Mucosa of descending colon (tissue), 3 donors: ENCODE measurements around the gene CBLC. TPM values are rescaled to one million over a fixed set of nuclear protein-coding genes. Genes with fewer than 3 reads are reported as not detected.
A peak's percentile ranks its signal among the peaks of the same experiment; 100 is the strongest.

ENCODE experiments used
- ATAC-seq: fragments of 200-7000 bp; cut with Tn5 transposase; one replicate; pipeline ENCODE4 v1.9.1; 2020; ENCODE audit warnings: mild to moderate bottlenecking, moderate library complexity
- DNase-seq, 3 donors: peaks; one replicate each; pipeline ENCODE4 v3.0.0-alpha.2; 2020
- H3K36me3 ChIP-seq: fragments of 200-600 bp; one replicate; pipeline ENCODE4 v1.8.0; 2021; ENCODE audit warnings: low read depth, mild to moderate bottlenecking
- H3K4me1 ChIP-seq: fragments of 200-600 bp; one replicate; pipeline ENCODE4 v1.8.0; 2021; ENCODE audit warnings: low read depth, mild to moderate bottlenecking
- H3K4me3 ChIP-seq: fragments of 200-600 bp; one replicate; pipeline ENCODE4 v1.8.0; 2021; ENCODE audit warnings: mild to moderate bottlenecking
- H3K9me3 ChIP-seq: fragments of 200-600 bp; one replicate; pipeline ENCODE4 v1.8.0; 2021; ENCODE audit warnings: mild to moderate bottlenecking
- CTCF ChIP-seq: fragments of 200-600 bp; IDR thresholded peaks from one replicate; pipeline ENCODE4 v1.8.0; 2022; ENCODE audit warnings: antibody characterized with exemption, mild to moderate bottlenecking
- intact Hi-C, 2 donors: fragments of 100-400 bp; cut with DNase I in 1 of 2; cut with micrococcal nuclease in 1 of 2; formaldehyde crosslinking; loops; one replicate each; pipeline versions ENCODE4 v1.11.0 to v1.11.1; 2022; cut with DNase I, micrococcal nuclease
- total RNA-seq, 3 donors: library from RNA; stranded (reverse); fragmentation: NEBNext Ultra II Directional in 2 of 3; extraction: Animal tissue kit (Norgen Biotek cat#: 25700) in 2 of 3; gene quantifications; one replicate each; pipeline versions ENCODE4 v1.2.1 to v1.2.4, GENCODE V29; 2021 to 2023
- donor health status: DM: no; HTN: no; CAD: no; lungs with moderate emphysema.
- donor health status: DM: no; HTN: no; CAD: no.
- donor health status: DM: no; HTN: yes; CAD: no.

CBLC gene
- total RNA-seq, 3 donors from 2014 or later = 36.5 to 92.6 (median 59.1) TPM

GRCh38 chr19:44803442-44804428, 26.0 kb downstream of the CBLC start:
- Histone ChIP-seq H3K4me3 (no peak overlapping the region), H3K36me3 (no peaks in the 10 kb centered on the region), H3K9me3 (no peaks in the 10 kb centered on the region), H3K4me1 (peaks cover 14% of the 10 kb centered on the region)
- DNase-seq = no peak
- intact Hi-C loops = no loop called here
- no peak for TF ChIP-seq CTCF
- ATAC-seq = no peak

GRCh38 chr19:44806291-44806690, 28.6 kb downstream of the CBLC start:
- no peaks in the 10 kb centered on the region for H3K36me3 ChIP-seq
- intact Hi-C loops = no loop called here
- DNase-seq (no peak), ATAC-seq (no peak)
- TF ChIP-seq CTCF = no peak
- H3K4me3 ChIP-seq = no peak overlapping the region
- peaks cover 25% of the 10 kb centered on the region for H3K4me1 ChIP-seq
- no peaks in the 10 kb centered on the region for H3K9me3 ChIP-seq

GRCh38 chr19:44807162-44807561, 29.5 kb downstream of the CBLC start:
- no peak for TF ChIP-seq CTCF
- peak; percentile 75 to 81 (median 77) for DNase-seq
- Histone ChIP-seq H3K36me3 (no peaks in the 10 kb centered on the region), H3K4me3 (no peak overlapping the region), H3K4me1 (peaks cover 25% of the 10 kb centered on the region), H3K9me3 (no peaks in the 10 kb centered on the region)
- ATAC-seq = peak; percentile 87
- intact Hi-C loops = no loop called here

GRCh38 chr19:44807652-44808462, 30.2 kb downstream of the CBLC start:
- Histone ChIP-seq H3K4me3 (no peak overlapping the region), H3K4me1 (peaks cover 25% of the 10 kb centered on the region), H3K36me3 (no peaks in the 10 kb centered on the region), H3K9me3 (no peaks in the 10 kb centered on the region)
- TF ChIP-seq CTCF = no peak
- ATAC-seq (peak; percentile 49), DNase-seq (peak in 1 of 3 donors; percentile 48)
- intact Hi-C loops = no loop called here

GRCh38 chr19:44808463-44809371, 31.0 kb downstream of the CBLC start, which contains the start of gene BCAM:
BCAM (plus strand) TSS chr19:44809103; CDS start chr19:44809125, 22 bp downstream.
- peak; percentile 62 for ATAC-seq
- intact Hi-C loops = no loop called here

More at GRCh38 chr19:44808463-44809371, 31.0 kb downstream of the CBLC start, which contains the start of gene BCAM:
- peak; percentile 54 to 75 (median 69) for DNase-seq
- peaks cover 25% of the 10 kb centered on the region for H3K4me1 ChIP-seq
- no peak within 1 kb of the TSS for H3K4me3 ChIP-seq
- no peak for TF ChIP-seq CTCF
- H3K9me3 ChIP-seq = no peaks in the 10 kb centered on the region
- no peaks in the 10 kb centered on the region for H3K36me3 ChIP-seq
